Left lung (tissue), 10 donors: ENCODE results near the gene CPE. TPM values are rescaled to one million over a fixed set of nuclear protein-coding genes. Genes with fewer than 3 reads are reported as not detected.

Source experiments
- ATAC-seq: fragments of 200-7000 bp; cut with Tn5 transposase; one replicate; pipeline ENCODE4 v1.9.1; 2020; ENCODE audit warnings: moderate library complexity
- DNase-seq, 4 donors: peaks; one replicate each; pipeline ENCODE4 v3.0.0-alpha.2; 2013 to 2020
- H3K27ac ChIP-seq, 2 donors: fragments of 200-600 bp; sonication (generic) in 1 of 2; one replicate each; pipeline versions ENCODE4 v1.5.0 to v1.8.0; 2020 to 2021
- H3K27me3 ChIP-seq, 2 donors: fragments of 200-600 bp; sonication (generic) in 1 of 2; one replicate each; pipeline versions ENCODE4 v1.5.0 to v1.8.0; 2020 to 2021
- H3K36me3 ChIP-seq, 2 donors: fragments of 200-600 bp; sonication (generic) in 1 of 2; one replicate each; pipeline versions ENCODE4 v1.5.0 to v1.8.0; 2020 to 2021
- H3K4me1 ChIP-seq, 2 donors: fragments of 200-600 bp; one replicate each; pipeline ENCODE4 v1.8.0; 2021
- H3K4me3 ChIP-seq, 2 donors: fragments of 200-600 bp; sonication (generic) in 1 of 2; one replicate each; pipeline versions ENCODE4 v1.5.0 to v1.8.0; 2020 to 2021; ENCODE audit warnings: mild to moderate bottlenecking in 1 of 2
- H3K9me3 ChIP-seq, 2 donors: fragments of 200-600 bp; sonication (generic) in 1 of 2; one replicate each; pipeline versions ENCODE4 v1.5.0 to v1.8.0; 2020 to 2021
- CTCF ChIP-seq, 2 donors: fragments of 200-600 bp; sonication (generic) in 1 of 2; IDR thresholded peaks; one replicate each; pipeline versions ENCODE4 v1.5.0 to v1.8.0; 2021; ENCODE audit warnings: antibody characterized with exemption in 2 of 2
- intact Hi-C, 2 donors: fragments of 100-400 bp; cut with DNase I; formaldehyde crosslinking; loops; one replicate each; pipeline versions ENCODE4 v1.11.2 to v1.14.2; 2022
- polyA plus RNA-seq, 6 donors: library from polyadenylated mRNA; unstranded; fragments of 120-200 nt; gene quantifications; one replicate each; pipeline ENCODE4 v1.2.1, GENCODE V29; 2013; ENCODE audit not compliant: insufficient read length in 6 of 6
- total RNA-seq, 2 donors: library from RNA; stranded (reverse); fragmentation: NEBNext Ultra II Directional; extraction: Animal tissue kit (Norgen Biotek cat#: 25700); gene quantifications; one replicate each; pipeline ENCODE4 v1.2.1, GENCODE V29; 2021
- donor health status: DM: no; HTN: yes; CAD: no.
- donor health status: DM: no; HTN: no; CAD: no.

CPE gene
- total and polyA plus RNA-seq, 8 donors: 24.5 to 222 (median 161) TPM

- DNase-seq (no peak), ATAC-seq (peak; percentile 53)
- Histone ChIP-seq H3K4me1 (no peaks in the 10 kb centered on the region), H3K27me3 (no peaks in the 10 kb centered on the region), H3K4me3 (no peak overlapping the region), H3K27ac (no peak overlapping the region), H3K9me3 (no peaks in the 10 kb centered on the region), H3K36me3 (peaks cover 0 to 50% of the 10 kb centered on the region in 2 donors)
- no peak for TF ChIP-seq CTCF (IDR thresholded peaks at IDR 0.05)
- intact Hi-C loops: loop anchor here in 1 of 2 donors (5.0 kb wide), 1 partner anchor 211 kb away; no protein-coding TSS in a partner anchor
Observed at GRCh38 chr4:165343353-165344191, 35.2 kb upstream of the CPE start.

GRCh38 chr4:165345666-165346417 is 33.0 kb upstream of the CPE start:
- Histone ChIP-seq H3K27me3 (no peaks in the 10 kb centered on the region), H3K4me1 (no peaks in the 10 kb centered on the region), H3K27ac (no peak overlapping the region), H3K36me3 (peaks cover 0 to 27% of the 10 kb centered on the region in 2 donors), H3K4me3 (no peak overlapping the region), H3K9me3 (no peaks in the 10 kb centered on the region)
- ATAC-seq (no peak), DNase-seq (no peak)
- intact Hi-C loops: no loop called here
- no peak for TF ChIP-seq CTCF (IDR thresholded peaks at IDR 0.05)

GRCh38 chr4:165347647-165348569 is 30.9 kb upstream of the CPE start:
- no peaks in the 10 kb centered on the region for H3K27me3 ChIP-seq

GRCh38 chr4:165351359-165352130 is 27.3 kb upstream of the CPE start:
- no peak for TF ChIP-seq CTCF (IDR thresholded peaks at IDR 0.05)
- ATAC-seq (no peak), DNase-seq (no peak)
- Histone ChIP-seq H3K27me3 (no peaks in the 10 kb centered on the region), H3K27ac (no peak overlapping the region), H3K4me3 (no peak overlapping the region), H3K9me3 (no peaks in the 10 kb centered on the region), H3K4me1 (peaks cover 0 to 4% of the 10 kb centered on the region in 2 donors), H3K36me3 (no peaks in the 10 kb centered on the region)
- intact Hi-C loops: no loop called here

More at GRCh38 chr4:165347647-165348569, 30.9 kb upstream of the CPE start:
- ATAC-seq (no peak), DNase-seq (no peak)
- Histone ChIP-seq H3K4me3 (no peak overlapping the region), H3K36me3 (peaks cover 0 to 7% of the 10 kb centered on the region in 2 donors), H3K27ac (no peak overlapping the region), H3K4me1 (no peaks in the 10 kb centered on the region), H3K9me3 (no peaks in the 10 kb centered on the region)
- intact Hi-C loops: no loop called here
- TF ChIP-seq CTCF (IDR thresholded peaks at IDR 0.05): no peak
